Stimulated activated CD8-positive, alpha-beta memory T cell treated with anti-CD3 and anti-CD28 coated beads, Interleukin-12 subunit alpha, Interleukin-12 subunit beta, amount 100 ng/mL, for 24 hours (primary cell): ENCODE data around the gene PRAMEF10.
"Not testable (repeated sequence)": the region's sequence is repeated elsewhere in the genome, so short reads cannot be mapped to it uniquely, and the experiment has no call there.

Experiments
- DNase-seq: peaks from one replicate; pipeline ENCODE4 v3.0.0-alpha.2; 2020; ENCODE audit errors: extremely low read depth

PRAMEF10 gene

DNA sequence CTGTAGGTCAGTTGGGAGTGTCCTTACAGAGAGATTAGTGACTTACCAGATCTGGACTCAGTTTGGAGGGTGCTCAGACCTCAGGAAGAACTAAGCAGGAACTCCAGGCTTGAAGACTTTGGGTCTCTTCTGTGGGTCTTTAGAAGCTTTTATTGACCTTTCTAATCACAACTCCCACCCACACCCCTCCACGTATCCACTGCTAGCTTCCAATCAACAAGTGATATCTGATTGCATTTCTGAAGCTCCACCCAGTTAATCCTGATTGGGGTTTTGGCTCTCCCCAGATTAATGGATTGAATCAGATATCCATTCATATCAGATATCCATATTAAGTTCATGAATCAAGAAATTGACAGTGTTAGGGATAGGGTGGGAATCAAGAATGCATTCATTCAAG is at the start of gene PRAMEF10:
TSS of gene PRAMEF10 (minus strand) at position 101 of the 400 bp plus-strand sequence. CDS start 2,423 bp downstream, outside the sequence.
- not testable (repeated sequence) for DNase-seq

GRCh38 chr1:12947480-12947879 is 49.4 kb upstream of the PRAMEF10 start, which contains the start of gene PRAMEF6:
TSS of gene PRAMEF6 (minus strand) at chr1:12947580. CDS start at chr1:12942518, 5,062 bp downstream.
- not testable (repeated sequence) for DNase-seq

DNA sequence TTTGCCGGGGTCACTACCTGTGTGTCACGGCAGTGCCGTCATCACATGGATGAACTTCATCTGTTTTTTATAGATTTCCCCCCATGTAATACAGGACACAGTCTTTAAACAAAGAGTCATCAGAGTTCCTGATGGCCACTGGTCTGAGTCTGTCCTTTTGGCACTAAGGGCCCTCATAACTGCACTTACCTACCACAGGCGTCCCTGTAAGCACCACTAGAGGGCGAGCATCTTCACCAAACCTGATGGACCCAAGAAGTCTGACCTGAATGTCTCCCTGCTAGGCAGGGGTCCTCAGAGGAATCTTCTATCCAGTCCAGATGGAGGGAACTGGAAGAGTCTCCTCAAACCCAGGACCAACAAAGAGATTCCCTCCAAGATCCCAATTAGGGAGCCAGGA is 26.3 kb upstream of the PRAMEF10 start:
- not testable (repeated sequence) for DNase-seq

DNA sequence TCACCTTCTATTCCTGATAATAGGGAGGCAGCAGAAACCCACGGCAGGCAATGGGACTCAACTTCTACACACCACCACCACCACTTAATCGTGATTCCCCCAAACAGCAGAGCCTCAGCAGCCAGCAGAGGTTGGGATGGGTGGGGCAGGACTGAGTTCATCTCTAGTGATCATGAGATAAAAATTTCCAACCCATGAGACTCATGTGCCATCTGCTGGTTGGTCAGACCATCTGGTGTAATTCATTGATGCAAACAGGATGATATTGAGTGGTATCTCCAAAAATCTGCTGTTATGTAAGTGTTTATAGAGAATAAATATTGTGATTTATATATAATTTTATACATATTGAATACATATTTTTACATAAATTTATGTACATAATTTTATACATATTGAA is 23.7 kb upstream of the PRAMEF10 start:
- not testable (repeated sequence) for DNase-seq

- not testable (repeated sequence) for DNase-seq
These were observed 18.2 kb upstream of the PRAMEF10 start, which contains the start of gene PRAMEF7 for GRCh38 chr1:12916310-12916709. TSS of gene PRAMEF7 (plus strand) at chr1:12916610. CDS start at chr1:12917693, 1,083 bp downstream.

- not testable (repeated sequence) for DNase-seq
These were observed 5.9 kb upstream of the PRAMEF10 start for GRCh38 chr1:12903793-12904572.

DNA sequence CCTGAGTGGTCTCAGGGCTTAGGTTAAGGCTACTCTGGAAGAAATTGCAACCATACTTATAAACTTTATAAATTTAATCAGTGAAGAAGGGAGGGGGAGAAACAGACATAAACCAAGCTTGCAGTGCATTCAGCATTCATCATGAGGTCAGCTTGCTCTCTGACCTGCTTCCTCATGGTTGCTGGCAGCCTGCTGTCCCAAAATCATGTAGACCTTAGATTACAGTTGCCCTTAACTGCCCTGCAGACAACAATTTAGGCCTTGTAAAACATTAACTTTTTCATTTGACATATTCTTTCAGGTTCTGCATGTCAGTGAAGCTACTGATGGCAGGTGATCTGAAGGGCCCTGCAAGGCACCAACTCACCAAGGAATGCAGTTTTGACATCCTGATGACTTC is 1.1 kb upstream of the PRAMEF10 start:
- not testable (repeated sequence) for DNase-seq

DNA sequence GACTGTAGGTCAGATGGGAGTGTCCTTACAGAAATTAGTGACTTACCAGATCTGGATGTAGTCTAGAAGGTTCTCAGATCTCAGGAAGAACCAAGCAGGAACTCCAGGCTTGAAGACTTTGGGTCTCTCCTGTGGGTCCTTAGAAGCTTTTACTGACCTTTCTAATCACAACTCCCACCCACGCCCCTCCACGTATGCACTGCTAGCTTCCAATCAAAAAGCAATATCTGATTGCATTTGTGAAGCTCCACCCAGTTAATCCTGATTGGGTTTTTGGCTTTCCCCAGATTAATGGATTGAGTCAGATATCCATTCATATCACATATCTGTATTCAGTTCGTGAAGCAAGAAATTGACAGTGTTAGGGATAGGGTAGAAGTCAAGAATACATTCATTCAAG is 12.0 kb downstream of the PRAMEF10 start, which contains the start of gene PRAMEF4:
TSS of gene PRAMEF4 (minus strand) at position 101 of the 400 bp plus-strand sequence. CDS start 2,807 bp downstream, outside the sequence.
- not testable (repeated sequence) for DNase-seq

DNA sequence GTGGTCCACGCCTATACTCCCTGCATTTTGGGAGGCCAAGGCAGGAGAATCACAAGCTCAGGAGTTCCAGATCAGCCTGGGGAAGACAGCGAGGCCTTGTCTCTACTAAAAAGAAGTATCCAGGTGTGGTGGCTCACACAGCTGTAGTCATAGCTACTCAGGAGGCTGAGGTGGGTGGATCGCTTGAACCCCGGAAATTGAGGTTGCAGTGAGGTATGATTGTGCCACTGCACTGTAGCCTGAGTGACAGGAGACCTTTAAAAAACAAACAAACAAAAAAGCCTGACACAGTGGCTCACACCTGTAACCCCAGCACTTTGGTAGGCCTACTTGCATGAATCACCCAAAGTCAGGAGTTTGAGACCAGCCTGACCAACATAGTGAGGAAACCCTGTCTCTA is 19.6 kb downstream of the PRAMEF10 start:
- not testable (repeated sequence) for DNase-seq

- not testable (repeated sequence) for DNase-seq
These were observed 34.8 kb downstream of the PRAMEF10 start for GRCh38 chr1:12863131-12863880.

DNA sequence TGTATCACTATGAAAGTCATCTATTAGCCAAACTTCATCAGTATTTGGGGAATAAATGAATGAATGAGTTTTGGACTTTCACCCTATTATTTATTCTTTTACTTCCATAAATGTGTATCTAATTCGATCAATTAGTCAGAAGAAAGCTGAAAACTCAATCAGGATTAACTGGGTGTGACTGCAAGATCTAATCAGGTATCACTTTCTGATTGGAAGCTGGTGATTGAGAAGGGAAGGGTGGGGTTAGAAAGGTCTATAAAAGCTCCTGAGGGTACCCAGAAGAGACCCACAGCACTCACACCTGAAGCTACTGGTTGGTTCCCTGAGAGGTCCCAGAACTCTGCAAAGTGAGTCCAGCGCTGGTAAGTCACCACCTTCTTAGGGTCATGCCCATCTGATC is 41.3 kb downstream of the PRAMEF10 start, which contains the start of gene PRAMEF2:
TSS of gene PRAMEF2 (plus strand) at position 301 of the 400 bp plus-strand sequence. CDS start 1,924 bp downstream, outside the sequence.
- DNase-seq = not testable (repeated sequence)

DNA sequence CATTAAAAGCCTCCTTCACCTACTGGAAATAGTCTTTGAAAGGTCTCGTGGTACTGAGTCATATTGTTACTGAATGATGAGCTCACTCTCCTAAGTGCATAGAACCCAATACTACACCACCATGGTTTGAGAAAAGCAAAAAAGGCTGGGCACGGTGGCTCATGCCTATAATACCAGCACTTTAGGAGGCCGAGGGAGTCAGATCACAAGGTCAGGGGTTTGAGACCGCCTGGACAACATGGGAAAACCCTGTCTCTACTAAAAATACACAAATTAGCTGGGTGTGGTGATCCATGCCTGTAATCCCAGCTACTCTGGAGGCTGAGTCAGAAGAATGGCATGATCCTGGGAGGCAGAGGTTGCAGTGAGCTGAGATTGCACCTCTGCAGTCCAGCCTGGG is 46.3 kb downstream of the PRAMEF10 start:
- no peak for DNase-seq

DNA sequence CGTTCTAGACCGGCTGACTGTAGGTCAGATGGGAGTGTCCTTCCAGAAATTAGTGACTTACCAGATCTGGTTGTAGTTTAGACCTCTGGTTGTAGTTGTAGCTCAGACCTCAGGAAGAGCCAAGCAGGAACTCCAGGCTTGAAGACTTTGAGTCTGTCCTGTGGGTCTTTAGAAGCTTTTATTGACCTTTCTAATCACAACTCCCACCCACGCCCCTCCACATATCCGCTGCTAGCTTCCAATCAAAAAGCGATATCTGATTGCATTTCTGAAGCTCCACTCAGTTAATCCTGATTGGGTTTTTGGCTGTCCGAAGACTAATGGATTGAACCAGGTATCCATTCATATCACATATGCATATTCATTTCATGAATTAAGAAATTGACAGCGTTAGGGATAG is 49.5 kb downstream of the PRAMEF10 start, which contains the start of gene HNRNPCL1:
TSS of gene HNRNPCL1 (minus strand) at position 101 of the 400 bp plus-strand sequence. CDS start 431 bp downstream, outside the sequence.
- DNase-seq = not testable (repeated sequence)
